PC-9 (cell line): ENCODE measurements around the gene STAT5B. TPM values are rescaled to one million over a fixed set of nuclear protein-coding genes. Genes with fewer than 3 reads are reported as not detected.

Experiments used
- BruUV-seq: library from RNA; stranded (reverse); fragments of 400-500 nt; replicated peaks from 2 replicates; lab custom pipeline; 2021; lab: Mats Ljungman, UMichigan
- CTCF ChIA-PET: fragments of 300-600 bp; sonication (Branson Sonifier 250); formaldehyde crosslinking; loops from one replicate; lab custom pipeline; 2022; ENCODE audit warnings: antibody characterized with exemption; lab: Charles Lee
- POLR2A ChIA-PET: fragments of 300-600 bp; sonication (Branson Sonifier 250); formaldehyde crosslinking; loops from one replicate; lab custom pipeline; 2022; ENCODE audit warnings: antibody characterized with exemption; ENCODE audit not compliant: unreplicated experiment; lab: Charles Lee
- DNase-seq, 2 experiments: peaks; one replicate each; pipeline versions ENCODE4 v3.0.0 to v3.0.0-alpha.2; 2015 to 2022; ENCODE audit warnings: mixed read lengths in 1 of 2
- H2AFZ ChIP-seq: fragments of 200-600 bp; sonication (generic); 2 replicates; pipeline ENCODE4 v1.8.1; 2017; ENCODE audit warnings: antibody characterized with exemption
- H3F3A ChIP-seq: fragments of 200-600 bp; sonication (generic); 2 replicates; pipeline ENCODE4 v1.8.1; 2017; ENCODE audit warnings: antibody characterized with exemption, mild to moderate bottlenecking, low read depth; ENCODE audit not compliant: insufficient read depth
- H3K27ac ChIP-seq: fragments of 200-600 bp; sonication (generic); 2 replicates; pipeline ENCODE4 v1.6.1; 2016; ENCODE audit warnings: mixed run types
- H3K27me3 ChIP-seq: fragments of 200-600 bp; sonication (generic); 2 replicates; pipeline ENCODE4 v1.6.1; 2016; ENCODE audit warnings: low read depth, mixed run types; ENCODE audit not compliant: insufficient read depth
- H3K36me3 ChIP-seq: fragments of 200-600 bp; sonication (generic); 2 replicates; pipeline ENCODE4 v1.6.1; 2016; ENCODE audit warnings: low read depth, mixed run types
- H3K4me1 ChIP-seq: fragments of 200-600 bp; sonication (generic); replicated peaks from 2 replicates; pipeline ENCODE4 v1.6.1; 2016; ENCODE audit warnings: mixed run types; ENCODE audit not compliant: insufficient read depth
- H3K4me2 ChIP-seq: fragments of 200-600 bp; sonication (generic); 2 replicates; pipeline ENCODE4 v1.6.1; 2017; ENCODE audit warnings: mixed run types
- H3K4me3 ChIP-seq: fragments of 200-600 bp; sonication (generic); 2 replicates; pipeline ENCODE4 v1.6.1; 2016; ENCODE audit warnings: mixed run types
- H3K79me2 ChIP-seq: fragments of 200-600 bp; sonication (generic); 2 replicates; pipeline ENCODE4 v1.6.1; 2017; ENCODE audit warnings: low read depth, mixed run types
- H3K9me2 ChIP-seq: fragments of 200-600 bp; sonication (generic); 2 replicates; pipeline ENCODE4 v1.8.1; 2017; ENCODE audit warnings: mild to moderate bottlenecking; ENCODE audit not compliant: insufficient read depth
- H3K9me3 ChIP-seq: fragments of 200-600 bp; sonication (generic); 2 replicates; pipeline ENCODE4 v1.8.1; 2016; ENCODE audit warnings: low read depth; ENCODE audit not compliant: insufficient read depth
- H4K20me1 ChIP-seq: fragments of 200-600 bp; sonication (generic); 2 replicates; pipeline ENCODE4 v1.8.1; 2017; ENCODE audit not compliant: insufficient read depth
- EZH2 ChIP-seq: fragments of 200-600 bp; sonication (generic); IDR thresholded peaks from 2 replicates; pipeline ENCODE4 v1.8.0; 2017; ENCODE audit warnings: antibody characterized with exemption, low read depth
- intact Hi-C: fragments of 100-400 bp; cut with micrococcal nuclease; formaldehyde crosslinking; loops from one replicate; pipeline ENCODE4 v1.10.0; 2022; ENCODE audit not compliant: unreplicated experiment
- total RNA-seq: library from RNA; stranded (reverse); gene quantifications from 2 replicates; pipeline ENCODE4 v1.2.3, GENCODE V29; 2021
- TF ChIP-seq, protein P1 (sequence below): fragments of 200-600 bp; sonication (generic); conservative IDR thresholded peaks from 2 replicates; pipeline ENCODE4 v1.6.1; 2017; ENCODE audit warnings: mixed run types, antibody characterized with exemption, mild to moderate bottlenecking, moderate library complexity

Gene STAT5B
- total RNA-seq, 1 experiment from 2014 or later, result 19.5 TPM

DNA sequence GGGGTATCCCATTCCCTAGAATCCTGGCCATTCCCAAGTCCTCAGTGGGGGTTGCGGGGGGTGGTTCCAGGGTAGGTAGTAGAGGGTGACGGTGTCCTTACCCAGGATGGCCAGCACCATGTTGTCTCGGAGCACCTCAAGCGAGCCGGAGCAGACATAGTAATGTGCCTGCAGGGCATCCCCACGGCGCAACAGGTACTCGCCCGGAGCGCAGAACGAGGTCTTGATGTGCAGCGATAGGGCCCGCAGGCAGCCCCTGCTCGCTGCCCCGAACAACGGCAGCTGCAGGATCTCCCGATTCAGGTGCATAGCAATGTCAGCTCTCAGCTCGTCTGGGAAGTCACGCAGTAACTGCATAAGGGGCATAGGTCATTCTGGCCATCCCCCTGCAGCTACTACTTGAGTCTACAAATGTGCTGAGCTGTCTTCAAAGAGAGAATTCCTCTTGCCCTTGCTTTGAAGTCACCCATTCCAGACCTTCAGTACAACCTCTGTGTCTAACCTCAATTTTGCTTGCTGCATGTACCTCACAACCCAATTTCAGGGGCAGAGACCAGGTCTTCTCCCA, 109.9 kb downstream of the STAT5B start:
- Histone ChIP-seq H3K4me1 (no peaks in the 10 kb centered on the region), H3K4me2 (no peak overlapping the region), H3K27me3 (peaks cover 9% of the 10 kb centered on the region), H3K4me3 (no peak overlapping the region), H4K20me1 (no peaks in the 10 kb centered on the region), H3K9me3 (no peaks in the 10 kb centered on the region), H3K79me2 (no peaks in the 10 kb centered on the region), H3K36me3 (no peaks in the 10 kb centered on the region), H3F3A (no peaks in the 10 kb centered on the region), H3K9me2 (no peaks in the 10 kb centered on the region), H3K27ac (no peak overlapping the region), H2AFZ (no peak overlapping the region)
- BruUV-seq, result no TSS peak
- CTCF ChIA-PET, result no interaction called here
- POLR2A ChIA-PET, result no interaction called here
- TF ChIP-seq, protein P1, sequence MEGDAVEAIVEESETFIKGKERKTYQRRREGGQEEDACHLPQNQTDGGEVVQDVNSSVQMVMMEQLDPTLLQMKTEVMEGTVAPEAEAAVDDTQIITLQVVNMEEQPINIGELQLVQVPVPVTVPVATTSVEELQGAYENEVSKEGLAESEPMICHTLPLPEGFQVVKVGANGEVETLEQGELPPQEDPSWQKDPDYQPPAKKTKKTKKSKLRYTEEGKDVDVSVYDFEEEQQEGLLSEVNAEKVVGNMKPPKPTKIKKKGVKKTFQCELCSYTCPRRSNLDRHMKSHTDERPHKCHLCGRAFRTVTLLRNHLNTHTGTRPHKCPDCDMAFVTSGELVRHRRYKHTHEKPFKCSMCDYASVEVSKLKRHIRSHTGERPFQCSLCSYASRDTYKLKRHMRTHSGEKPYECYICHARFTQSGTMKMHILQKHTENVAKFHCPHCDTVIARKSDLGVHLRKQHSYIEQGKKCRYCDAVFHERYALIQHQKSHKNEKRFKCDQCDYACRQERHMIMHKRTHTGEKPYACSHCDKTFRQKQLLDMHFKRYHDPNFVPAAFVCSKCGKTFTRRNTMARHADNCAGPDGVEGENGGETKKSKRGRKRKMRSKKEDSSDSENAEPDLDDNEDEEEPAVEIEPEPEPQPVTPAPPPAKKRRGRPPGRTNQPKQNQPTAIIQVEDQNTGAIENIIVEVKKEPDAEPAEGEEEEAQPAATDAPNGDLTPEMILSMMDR, result no peak
- TF ChIP-seq EZH2, result no peak
- intact Hi-C loops, result no loop called here
- DNase-seq, result no peak

DNA sequence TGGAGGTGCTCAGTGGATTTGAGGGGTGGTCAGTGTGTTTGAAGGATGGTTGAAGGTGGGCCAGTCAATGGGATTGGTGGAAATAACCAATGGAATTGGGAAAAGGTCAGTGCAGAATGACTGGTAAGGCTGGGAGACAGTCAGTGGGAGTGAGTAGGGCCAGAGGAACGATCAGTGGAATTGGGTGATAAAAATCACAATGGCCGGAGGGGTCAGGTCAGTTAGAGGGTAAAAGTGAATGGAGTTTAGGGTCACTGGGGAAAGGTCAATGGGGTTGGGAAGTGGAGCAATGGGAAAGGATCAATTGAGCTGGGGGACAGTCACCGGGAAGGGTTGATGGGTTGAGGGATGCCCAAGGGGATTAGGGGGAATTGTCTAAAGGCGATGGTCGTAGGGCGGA, 110.4 kb downstream of the STAT5B start:
- DNase-seq, result no peak
- H3K9me3 ChIP-seq, result no peaks in the 10 kb centered on the region
- H3K4me2 ChIP-seq, result no peak overlapping the region
- H3K27me3 ChIP-seq, result peaks cover 6% of the 10 kb centered on the region
- H3K9me2 ChIP-seq, result no peaks in the 10 kb centered on the region
- H4K20me1 ChIP-seq, result no peaks in the 10 kb centered on the region
- ChIA-PET CTCF (no interaction called here), POLR2A (no interaction called here)
- no peaks in the 10 kb centered on the region for H3K4me1 ChIP-seq
- no peaks in the 10 kb centered on the region for H3K79me2 ChIP-seq
- BruUV-seq, result no TSS peak
- no peaks in the 10 kb centered on the region for H3K36me3 ChIP-seq
- H2AFZ ChIP-seq, result no peak overlapping the region
- no peak for TF ChIP-seq EZH2
- no peaks in the 10 kb centered on the region for H3F3A ChIP-seq
- H3K27ac ChIP-seq, result no peak overlapping the region
- H3K4me3 ChIP-seq, result no peak overlapping the region
- intact Hi-C loops, result no loop called here

DNA sequence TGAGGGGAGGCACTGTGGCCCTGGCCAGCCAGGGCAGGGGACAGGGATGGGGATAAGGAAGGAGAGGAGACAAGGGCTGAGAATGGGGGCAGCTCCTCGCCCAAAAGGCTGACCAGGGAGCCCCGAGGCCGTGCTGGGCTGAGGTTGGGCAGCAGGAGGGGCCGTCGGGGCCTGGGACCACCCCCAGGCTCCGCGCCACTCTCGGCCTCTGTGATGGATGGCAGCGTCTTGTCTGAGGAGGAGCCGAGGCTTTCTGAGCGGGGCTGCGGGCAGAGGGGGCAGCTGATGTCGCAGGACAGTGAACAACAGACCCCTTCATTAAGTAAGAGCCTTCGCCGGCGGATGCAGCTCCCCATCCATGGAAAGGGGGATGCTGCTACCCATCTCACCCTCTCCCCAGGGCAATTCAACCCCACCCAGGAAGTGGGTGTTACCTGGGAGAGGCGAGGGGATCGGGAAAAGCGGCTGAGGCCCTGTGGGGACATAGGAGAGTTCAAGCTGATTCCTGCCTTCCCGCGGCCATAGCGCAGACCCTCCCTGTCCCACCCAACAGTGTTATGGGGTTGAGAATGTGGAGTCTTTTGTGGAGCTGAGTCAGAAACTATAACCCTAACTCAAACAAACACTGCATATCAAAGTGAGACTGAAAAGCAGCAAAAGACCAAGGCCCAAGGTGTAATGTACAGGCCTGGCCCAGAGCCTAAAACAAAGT, 112.3 kb downstream of the STAT5B start:
- no peak overlapping the region for H3K27ac ChIP-seq
- no peak overlapping the region for H3K4me2 ChIP-seq
- ChIA-PET CTCF (interaction anchor here (0.6 kb wide), 1 partner anchor 23 kb away, joined by 4 read pairs; no protein-coding TSS in a partner anchor), POLR2A (no interaction called here)
- no peaks in the 10 kb centered on the region for H4K20me1 ChIP-seq
- no peaks in the 10 kb centered on the region for H3K79me2 ChIP-seq
- H3K36me3 ChIP-seq, result no peaks in the 10 kb centered on the region
- intact Hi-C loops, result no loop called here
- H3F3A ChIP-seq, result no peaks in the 10 kb centered on the region
- no peaks in the 10 kb centered on the region for H3K9me3 ChIP-seq
- H2AFZ ChIP-seq, result no peak overlapping the region
- BruUV-seq, result no TSS peak
- no peaks in the 10 kb centered on the region for H3K27me3 ChIP-seq
- TF ChIP-seq, protein P1, result no peak
- TF ChIP-seq EZH2, result no peak
- no peak for DNase-seq
- no peaks in the 10 kb centered on the region for H3K9me2 ChIP-seq
- no peak overlapping the region for H3K4me3 ChIP-seq
- H3K4me1 ChIP-seq, result no peaks in the 10 kb centered on the region
